IPS-18a (cell line): Measurements from ENCODE around the gene BBX.

Experiments
- H3K27ac ChIP-seq: one replicate; pipeline ENCODE4 v1.5.1; 2013; ENCODE audit warnings: low read length
- H3K27me3 ChIP-seq: one replicate; pipeline ENCODE4 v1.6.1; 2013; ENCODE audit warnings: mild to moderate bottlenecking, low read length; ENCODE audit not compliant: control insufficient read depth, insufficient read depth
- H3K36me3 ChIP-seq: one replicate; pipeline ENCODE4 v1.6.1; 2013; ENCODE audit warnings: low read depth, low read length; ENCODE audit not compliant: control insufficient read depth
- H3K4me1 ChIP-seq: one replicate; pipeline ENCODE4 v1.6.1; 2013; ENCODE audit warnings: low read depth, low read length; ENCODE audit not compliant: control insufficient read depth
- H3K4me3 ChIP-seq: one replicate; pipeline ENCODE4 v1.5.1; 2013; ENCODE audit warnings: low read length
- H3K9ac ChIP-seq: one replicate; pipeline ENCODE4 v1.6.1; 2013; ENCODE audit warnings: mild to moderate bottlenecking, low read length, moderate library complexity
- H3K9me3 ChIP-seq: one replicate; pipeline ENCODE4 v1.6.1; 2013; ENCODE audit warnings: low read depth, low read length; ENCODE audit not compliant: control insufficient read depth

The BBX gene

DNA sequence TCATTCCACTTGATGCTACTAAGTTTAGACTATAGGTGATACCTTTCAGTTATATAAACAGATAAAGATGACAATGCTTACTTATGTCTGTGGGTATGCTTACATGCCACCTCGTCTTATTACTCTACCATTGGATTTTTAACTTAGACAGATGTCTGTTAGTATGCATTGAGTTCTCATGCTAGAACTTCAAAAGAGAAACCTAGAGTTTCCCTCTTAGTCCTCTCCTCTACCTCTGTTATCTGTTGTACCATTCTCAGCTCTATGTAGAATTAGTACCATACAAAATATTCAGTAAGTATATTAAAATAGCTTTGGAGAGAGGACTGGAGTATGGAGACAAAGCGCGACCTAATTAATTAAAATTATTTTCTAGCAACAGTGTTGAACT is 111.3 kb downstream of the BBX start:
- H3K4me3 ChIP-seq, result no peak overlapping the region
- peaks cover 10% of the 10 kb centered on the region for H3K4me1 ChIP-seq
- H3K9me3 ChIP-seq, result no peaks in the 10 kb centered on the region
- H3K36me3 ChIP-seq, result no peaks in the 10 kb centered on the region
- no peaks in the 10 kb centered on the region for H3K27me3 ChIP-seq
- H3K9ac ChIP-seq, result no peak overlapping the region
- H3K27ac ChIP-seq, result no peak overlapping the region

GRCh38 chr3:107637416-107638183 is 114.8 kb downstream of the BBX start:
- Histone ChIP-seq H3K36me3 (no peaks in the 10 kb centered on the region), H3K9ac (no peak overlapping the region), H3K27ac (no peak overlapping the region), H3K9me3 (no peaks in the 10 kb centered on the region), H3K4me1 (peaks cover 14% of the 10 kb centered on the region), H3K27me3 (no peaks in the 10 kb centered on the region), H3K4me3 (no peak overlapping the region)

DNA sequence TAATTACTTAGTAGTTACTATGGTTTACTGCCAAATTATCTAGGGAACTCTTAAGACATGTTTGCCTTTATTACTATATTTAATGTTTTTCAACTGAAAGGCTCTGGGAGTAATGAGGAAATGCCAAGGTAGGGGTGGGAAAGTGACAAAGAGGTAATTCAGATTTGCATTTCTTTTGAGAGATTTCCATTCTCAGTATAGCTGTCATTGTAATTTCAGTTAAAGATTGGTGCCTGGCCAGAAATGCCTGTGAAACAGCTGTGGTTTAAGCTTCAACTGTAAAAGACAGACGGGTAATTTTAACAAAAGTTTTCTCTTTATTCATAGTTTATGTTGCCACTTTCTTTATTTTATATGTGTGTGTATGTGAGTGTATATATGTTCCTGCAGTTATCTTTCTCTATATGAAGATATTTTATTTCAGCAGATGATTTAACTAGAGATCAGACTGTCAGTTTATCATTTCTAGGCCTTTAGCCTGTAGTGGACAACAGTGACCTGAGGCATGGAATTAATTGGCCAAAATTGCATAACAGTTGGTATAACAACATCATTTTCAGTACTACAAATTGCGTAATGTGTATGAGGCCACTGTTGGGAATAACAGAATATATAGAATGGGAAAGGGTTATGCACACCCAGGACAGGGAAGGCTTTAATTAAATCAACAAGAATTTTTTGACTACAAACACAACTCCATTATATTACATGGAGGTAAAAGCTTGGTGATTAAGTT is 119.0 kb downstream of the BBX start:
- Histone ChIP-seq H3K9me3 (no peaks in the 10 kb centered on the region), H3K27me3 (no peaks in the 10 kb centered on the region), H3K36me3 (no peaks in the 10 kb centered on the region), H3K27ac (no peak overlapping the region), H3K4me3 (no peak overlapping the region), H3K9ac (no peak overlapping the region), H3K4me1 (peaks cover 27% of the 10 kb centered on the region)

GRCh38 chr3:107643038-107643883 is 120.5 kb downstream of the BBX start:
- Histone ChIP-seq H3K27ac (no peak overlapping the region), H3K4me3 (no peak overlapping the region), H3K4me1 (peaks cover 27% of the 10 kb centered on the region), H3K9ac (no peak overlapping the region), H3K27me3 (no peaks in the 10 kb centered on the region), H3K9me3 (no peaks in the 10 kb centered on the region), H3K36me3 (no peaks in the 10 kb centered on the region)

- Histone ChIP-seq H3K9me3 (no peaks in the 10 kb centered on the region), H3K9ac (no peak overlapping the region), H3K4me1 (peaks cover 27% of the 10 kb centered on the region), H3K27ac (no peak overlapping the region), H3K4me3 (no peak overlapping the region), H3K36me3 (no peaks in the 10 kb centered on the region), H3K27me3 (no peaks in the 10 kb centered on the region)
Observed at GRCh38 chr3:107644631-107645030, 121.9 kb downstream of the BBX start.

GRCh38 chr3:107650788-107651187 is 128.0 kb downstream of the BBX start:
- H3K9ac ChIP-seq, result no peak overlapping the region
- H3K27me3 ChIP-seq, result no peaks in the 10 kb centered on the region
- no peaks in the 10 kb centered on the region for H3K36me3 ChIP-seq
- no peak overlapping the region for H3K27ac ChIP-seq
- H3K9me3 ChIP-seq, result no peaks in the 10 kb centered on the region
- H3K4me3 ChIP-seq, result no peak overlapping the region
- no peaks in the 10 kb centered on the region for H3K4me1 ChIP-seq

- Histone ChIP-seq H3K27ac (no peak overlapping the region), H3K9me3 (no peaks in the 10 kb centered on the region), H3K27me3 (no peaks in the 10 kb centered on the region), H3K4me1 (no peaks in the 10 kb centered on the region), H3K9ac (no peak overlapping the region), H3K36me3 (no peaks in the 10 kb centered on the region), H3K4me3 (no peak overlapping the region)
Observed at GRCh38 chr3:107651782-107652181, 129.0 kb downstream of the BBX start.

- H3K9ac ChIP-seq, result no peak overlapping the region
- no peaks in the 10 kb centered on the region for H3K9me3 ChIP-seq
- no peak overlapping the region for H3K4me3 ChIP-seq
- no peaks in the 10 kb centered on the region for H3K27me3 ChIP-seq
- H3K4me1 ChIP-seq, result no peaks in the 10 kb centered on the region
- no peaks in the 10 kb centered on the region for H3K36me3 ChIP-seq
- no peak overlapping the region for H3K27ac ChIP-seq
Observed at GRCh38 chr3:107654218-107654617, 131.5 kb downstream of the BBX start.

DNA sequence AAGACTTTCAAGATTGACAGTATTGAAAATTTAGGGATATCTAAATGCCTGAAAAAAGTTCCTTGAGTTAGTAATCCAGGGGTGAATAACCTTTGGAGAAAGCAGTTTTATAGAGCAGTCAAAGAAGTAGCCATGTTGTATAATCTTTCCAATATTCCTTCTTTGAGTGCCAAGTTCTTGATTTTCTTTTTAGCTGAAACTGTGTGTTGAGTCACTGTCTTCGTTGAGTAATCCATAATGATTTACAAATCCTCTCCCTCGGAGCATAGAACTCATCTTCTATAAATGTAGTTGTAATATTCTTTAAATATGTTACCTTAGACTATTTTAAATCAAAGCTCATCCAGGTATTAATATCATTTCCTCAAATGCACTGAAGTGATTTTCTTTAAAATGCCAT is 135.2 kb downstream of the BBX start:
- H3K36me3 ChIP-seq, result no peaks in the 10 kb centered on the region
- H3K9ac ChIP-seq, result no peak overlapping the region
- no peaks in the 10 kb centered on the region for H3K27me3 ChIP-seq
- no peak overlapping the region for H3K4me3 ChIP-seq
- H3K9me3 ChIP-seq, result no peaks in the 10 kb centered on the region
- H3K27ac ChIP-seq, result no peak overlapping the region
- H3K4me1 ChIP-seq, result peaks cover 14% of the 10 kb centered on the region

DNA sequence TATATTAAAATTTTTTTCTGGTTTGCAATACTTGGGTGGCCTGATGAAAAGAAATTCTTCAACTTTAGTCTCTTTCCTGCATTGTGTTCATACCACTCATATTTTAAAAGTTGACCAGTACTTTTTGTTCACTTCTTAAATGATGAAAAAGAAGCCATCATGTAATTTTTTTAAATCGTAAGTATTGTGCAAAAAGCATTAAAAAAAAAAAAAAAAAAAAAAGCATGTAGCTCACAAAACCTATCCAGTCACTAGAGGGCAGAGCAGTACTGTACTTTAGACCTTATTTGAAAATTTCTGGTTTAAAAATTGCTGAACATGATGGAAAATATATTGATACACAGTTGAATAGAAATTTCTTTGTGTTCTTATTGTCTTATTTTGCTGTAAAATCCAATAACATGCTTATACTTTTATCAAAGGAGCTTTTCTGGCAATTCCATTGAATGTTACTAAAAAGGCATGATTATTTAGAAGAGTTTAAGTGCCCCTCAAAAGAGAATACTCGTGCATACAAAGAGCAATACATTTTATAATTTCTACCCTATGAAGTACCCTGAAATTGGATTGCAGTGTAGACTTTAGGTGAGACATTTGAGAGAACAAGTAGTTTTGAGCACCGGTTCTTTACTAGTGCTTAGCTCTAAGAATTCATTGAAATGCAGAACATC is 137.7 kb downstream of the BBX start:
- no peak overlapping the region for H3K4me3 ChIP-seq
- no peaks in the 10 kb centered on the region for H3K9me3 ChIP-seq
- H3K9ac ChIP-seq, result no peak overlapping the region
- H3K27ac ChIP-seq, result no peak overlapping the region
- H3K4me1 ChIP-seq, result peaks cover 26% of the 10 kb centered on the region
- H3K36me3 ChIP-seq, result no peaks in the 10 kb centered on the region
- no peaks in the 10 kb centered on the region for H3K27me3 ChIP-seq

GRCh38 chr3:107661447-107662123 is 138.8 kb downstream of the BBX start:
- Histone ChIP-seq H3K9ac (no peak overlapping the region), H3K4me3 (no peak overlapping the region), H3K27me3 (no peaks in the 10 kb centered on the region), H3K4me1 (peaks cover 32% of the 10 kb centered on the region), H3K9me3 (no peaks in the 10 kb centered on the region), H3K27ac (no peak overlapping the region), H3K36me3 (no peaks in the 10 kb centered on the region)
